H1 (cell line): Measurements from ENCODE around the gene PNMA8B.

ENCODE experiments used
- ATF2 ChIP-seq: IDR thresholded peaks from 2 replicates; pipeline ENCODE4 v1.6.1; 2012; ENCODE audit warnings: low read length, inconsistent platforms
- ATF3 ChIP-seq: IDR thresholded peaks from 2 replicates; pipeline ENCODE4 v1.6.1; 2011; ENCODE audit warnings: low read depth, mild to moderate bottlenecking, low read length; ENCODE audit not compliant: insufficient read depth
- CTCF ChIP-seq, 3 experiments: IDR thresholded peaks; 1 replicate in 2 of 3; 2 replicates in 1 of 3; pipeline versions ENCODE4 v1.5.1 to v1.6.1; 2011; ENCODE audit warnings: low read length in 3 of 3, mild to moderate bottlenecking in 3 of 3, inconsistent platforms in 2 of 3, low read depth in 1 of 3, moderate library complexity in 1 of 3; ENCODE audit not compliant: insufficient read depth in 1 of 3; ENCODE audit errors: control extremely low read depth in 1 of 3
- EGR1 ChIP-seq: IDR thresholded peaks from 2 replicates; pipeline ENCODE4 v1.6.1; 2011; ENCODE audit warnings: low read depth, low read length, borderline replicate concordance
- EP300 ChIP-seq, 2 experiments: IDR thresholded peaks; 1 replicate in 1 of 2; 2 replicates in 1 of 2; pipeline ENCODE4 v1.6.1; 2011 to 2012; ENCODE audit warnings: low read depth in 2 of 2, low read length in 2 of 2, mild to moderate bottlenecking in 2 of 2, borderline replicate concordance in 1 of 2, inconsistent platforms in 1 of 2, moderate library complexity in 1 of 2
- GABPA ChIP-seq: IDR thresholded peaks from 2 replicates; pipeline ENCODE4 v1.6.1; 2011; ENCODE audit warnings: mild to moderate bottlenecking, low read length, moderate library complexity, borderline replicate concordance; ENCODE audit not compliant: insufficient read depth
- GTF2F1 ChIP-seq: IDR thresholded peaks from 2 replicates; pipeline ENCODE4 v1.6.1; 2012; ENCODE audit warnings: low read depth, low read length, improper control_type of control experiment, borderline replicate concordance
- JUND ChIP-seq: IDR thresholded peaks from 2 replicates; pipeline ENCODE4 v1.6.1; 2011; ENCODE audit warnings: mild to moderate bottlenecking, improper control_type of control experiment, low read length
- KDM5A ChIP-seq: fragments of 200-600 bp; IDR thresholded peaks from 2 replicates; pipeline ENCODE4 v1.7.1; 2012; ENCODE audit warnings: mild to moderate bottlenecking, low read length, inconsistent platforms, mixed read lengths
- POLR2AphosphoS5 ChIP-seq: IDR thresholded peaks from 2 replicates; pipeline ENCODE4 v1.6.1; 2011; ENCODE audit warnings: low read depth, low read length
- SIN3A ChIP-seq, 2 experiments: IDR thresholded peaks in 1 of 2; conservative IDR thresholded peaks in 1 of 2; 2 replicates each; pipeline ENCODE4 v1.6.1; 2011 to 2012; ENCODE audit warnings: low read length in 2 of 2, improper control_type of control experiment in 1 of 2, low read depth in 1 of 2, mild to moderate bottlenecking in 1 of 2
- TAF1 ChIP-seq: IDR thresholded peaks from 2 replicates; pipeline ENCODE4 v1.6.1; 2011; ENCODE audit warnings: mild to moderate bottlenecking, low read depth, low read length
- TCF12 ChIP-seq: IDR thresholded peaks from 2 replicates; pipeline ENCODE4 v1.6.1; 2011; ENCODE audit warnings: low read depth, mild to moderate bottlenecking, low read length
- YY1 ChIP-seq: IDR thresholded peaks from 2 replicates; pipeline ENCODE4 v1.6.1; 2011; ENCODE audit warnings: low read depth, mild to moderate bottlenecking, low read length

GRCh38 chr19:46515290-46515609 is 19.6 kb upstream of the PNMA8B start:
- TF ChIP-seq YY1 (no peak), ATF3 (no peak), CTCF (IDR thresholded peaks at IDR 0.05; ENCODE audit: control extremely low read depth in 1 of 3, insufficient read depth in 1 of 3, low read depth in 1 of 3, low read length in 3 of 3) (no peak), GABPA (no peak), GTF2F1 (no peak), KDM5A (no peak), TAF1 (no peak), TCF12 (no peak), JUND (no peak), POLR2AphosphoS5 (no peak), EGR1 (no peak), ATF2 (no peak), EP300 (IDR thresholded peaks at IDR 0.05; ENCODE audit: borderline replicate concordance in 1 of 2, low read depth in 2 of 2, low read length in 2 of 2) (no peak), SIN3A (conservative IDR thresholded peaks at IDR 0.05 in 1 of 2, IDR thresholded peaks at IDR 0.05 in 1 of 2; ENCODE audit: low read depth in 1 of 2, low read length in 2 of 2) (no peak)
